Adipocyte (in vitro differentiated cells): Measurements from ENCODE around the gene ZNF653.
"Not testable (repeated sequence)": the region's sequence is repeated elsewhere in the genome, so short reads cannot be mapped to it uniquely, and the experiment has no call there.

Experiments
- DNase-seq: peaks from one replicate; pipeline ENCODE4 v3.0.0-alpha.2; 2015; ENCODE audit warnings: low read depth
- H3K27me3 ChIP-seq: replicated peaks from 2 replicates; pipeline ENCODE4 v1.7.0; 2013; ENCODE audit warnings: mild to moderate bottlenecking, low read length, moderate library complexity; ENCODE audit not compliant: control insufficient read depth, insufficient read depth
- H3K36me3 ChIP-seq: 2 replicates; pipeline ENCODE4 v1.7.0; 2013; ENCODE audit warnings: low read length, mild to moderate bottlenecking, moderate library complexity; ENCODE audit not compliant: control insufficient read depth, insufficient read depth, severe bottlenecking
- H3K4me1 ChIP-seq: 2 replicates; pipeline ENCODE4 v1.7.0; 2013; ENCODE audit warnings: mild to moderate bottlenecking, low read length, moderate library complexity; ENCODE audit not compliant: control insufficient read depth, insufficient read depth
- H3K4me3 ChIP-seq: 2 replicates; pipeline ENCODE4 v1.7.0; 2013; ENCODE audit warnings: mild to moderate bottlenecking, low read length, moderate library complexity
- H3K9ac ChIP-seq: 2 replicates; pipeline ENCODE4 v1.7.0; 2013; ENCODE audit warnings: mild to moderate bottlenecking, low read length, moderate library complexity
- H3K9me3 ChIP-seq: 2 replicates; pipeline ENCODE4 v1.7.0; 2013; ENCODE audit warnings: mild to moderate bottlenecking, low read length, moderate library complexity; ENCODE audit not compliant: control insufficient read depth

The ZNF653 gene

DNA sequence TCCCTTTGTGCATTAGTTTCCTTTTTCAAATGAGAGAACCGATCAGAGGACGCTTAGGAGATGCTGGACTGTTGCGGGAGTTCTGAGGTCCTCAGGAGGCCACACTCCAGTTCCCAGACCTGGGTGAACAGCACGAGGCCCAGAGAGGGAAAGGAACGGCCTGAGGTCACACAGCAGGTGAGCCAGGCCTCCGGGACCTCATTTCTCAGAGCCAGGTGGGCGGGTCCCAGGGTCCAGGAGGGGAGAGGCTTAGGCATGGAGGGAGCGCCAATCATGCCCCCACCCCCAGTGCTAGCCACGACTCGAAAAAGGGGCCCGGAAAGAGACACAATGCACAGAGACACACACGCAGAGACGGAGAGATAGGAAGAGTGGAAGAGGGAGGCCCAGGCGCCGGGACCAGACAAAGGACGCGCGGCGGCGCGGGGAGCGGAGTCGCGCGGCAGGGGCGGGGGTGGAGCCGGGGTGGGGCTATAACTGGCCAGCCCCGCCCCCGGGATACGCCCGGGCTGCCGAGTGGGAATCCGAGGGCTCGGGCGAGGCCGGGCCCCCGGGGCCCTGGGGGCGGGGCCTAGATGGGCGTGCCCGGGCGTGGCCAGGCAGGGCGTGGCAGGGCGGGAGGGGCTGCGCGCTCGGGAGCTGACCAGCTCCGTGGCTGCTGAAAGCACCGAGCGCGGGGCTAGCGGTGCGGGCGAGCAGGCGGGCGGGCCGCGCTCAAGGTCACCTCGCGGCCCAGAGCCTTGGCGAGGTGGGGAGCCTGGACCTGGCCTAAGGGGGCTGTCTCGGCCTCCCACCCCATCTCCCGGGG lies 26.3 kb downstream of the ZNF653 start:
- peaks cover 17% of the 10 kb centered on the region for H3K27me3 ChIP-seq
- H3K36me3 ChIP-seq = no peaks in the 10 kb centered on the region
- DNase-seq = peak; percentile 28
- no peaks in the 10 kb centered on the region for H3K9me3 ChIP-seq
- no peak overlapping the region for H3K4me3 ChIP-seq
- H3K9ac ChIP-seq = no peak overlapping the region
- H3K4me1 ChIP-seq = peaks cover 7% of the 10 kb centered on the region

DNA sequence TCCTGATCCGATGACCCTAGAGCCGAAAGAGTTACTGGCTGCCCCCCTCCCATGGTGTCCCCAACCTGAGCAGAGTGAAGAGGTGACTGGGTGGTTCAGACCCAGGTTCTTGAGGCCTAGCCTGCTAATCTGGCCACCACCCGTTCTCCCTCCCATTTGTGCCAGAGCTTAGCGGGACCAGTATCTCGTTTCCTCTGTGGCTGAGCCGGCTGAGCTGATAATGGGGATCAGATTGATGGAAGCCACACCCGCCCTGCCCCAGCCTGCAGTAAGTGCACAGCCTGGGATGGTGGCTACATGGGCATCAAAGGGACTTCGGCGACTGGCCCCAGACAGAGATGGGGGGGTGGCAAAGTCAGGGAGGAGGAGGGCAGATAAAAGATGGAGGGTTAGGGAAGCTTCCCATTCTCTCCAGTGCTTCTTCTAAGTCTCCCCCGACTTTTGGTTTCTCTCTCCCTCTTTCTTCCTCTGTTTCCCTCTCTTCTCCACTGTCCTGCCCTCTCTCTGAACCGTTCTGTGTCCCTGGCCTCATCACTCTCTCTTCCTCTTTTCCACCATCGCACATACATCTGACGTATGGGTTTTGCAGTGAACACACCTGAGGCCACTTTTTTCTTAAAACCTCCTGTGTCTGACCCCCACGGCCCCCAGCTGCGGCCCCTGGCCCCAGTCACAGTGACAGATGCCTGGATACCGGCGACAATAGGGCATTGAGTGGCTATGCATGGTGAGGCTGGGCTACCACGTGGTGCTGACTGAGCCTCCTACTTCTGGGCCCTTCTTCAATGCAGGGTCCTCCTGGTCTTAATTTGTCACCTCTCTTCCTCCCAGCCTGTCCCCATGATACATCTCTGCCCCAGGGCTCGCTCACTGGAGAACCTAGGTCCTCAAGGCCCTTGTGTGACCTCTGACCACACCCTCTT lies 27.2 kb downstream of the ZNF653 start:
- Histone ChIP-seq H3K4me3 (no peak overlapping the region), H3K9ac (no peak overlapping the region), H3K27me3 (peaks cover 17% of the 10 kb centered on the region), H3K36me3 (no peaks in the 10 kb centered on the region), H3K9me3 (no peaks in the 10 kb centered on the region), H3K4me1 (peaks cover 7% of the 10 kb centered on the region)
- no peak for DNase-seq

DNA sequence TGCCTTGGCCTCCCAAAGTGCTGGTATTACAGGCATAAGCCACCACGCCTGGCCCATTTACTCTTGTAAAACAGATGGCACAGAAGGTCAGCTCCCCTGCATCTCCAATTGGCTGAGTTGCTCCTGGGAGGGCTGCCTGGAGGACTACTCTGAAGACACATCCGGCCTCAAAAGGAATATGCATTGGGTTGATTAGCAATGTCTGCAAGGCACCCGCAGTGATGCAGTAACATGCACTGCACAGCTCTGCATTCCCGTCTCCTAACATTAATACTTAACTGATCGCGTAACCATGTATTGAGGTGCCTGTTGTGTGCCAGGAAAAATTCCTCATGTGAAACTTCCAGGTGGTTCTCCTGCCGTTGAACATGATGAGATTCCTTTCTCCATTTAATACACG lies 29.8 kb downstream of the ZNF653 start:
- H3K9me3 ChIP-seq = no peaks in the 10 kb centered on the region
- H3K4me1 ChIP-seq = no peaks in the 10 kb centered on the region
- no peaks in the 10 kb centered on the region for H3K36me3 ChIP-seq
- H3K4me3 ChIP-seq = no peak overlapping the region
- peaks cover 12% of the 10 kb centered on the region for H3K27me3 ChIP-seq
- DNase-seq = no peak
- no peak overlapping the region for H3K9ac ChIP-seq

DNA sequence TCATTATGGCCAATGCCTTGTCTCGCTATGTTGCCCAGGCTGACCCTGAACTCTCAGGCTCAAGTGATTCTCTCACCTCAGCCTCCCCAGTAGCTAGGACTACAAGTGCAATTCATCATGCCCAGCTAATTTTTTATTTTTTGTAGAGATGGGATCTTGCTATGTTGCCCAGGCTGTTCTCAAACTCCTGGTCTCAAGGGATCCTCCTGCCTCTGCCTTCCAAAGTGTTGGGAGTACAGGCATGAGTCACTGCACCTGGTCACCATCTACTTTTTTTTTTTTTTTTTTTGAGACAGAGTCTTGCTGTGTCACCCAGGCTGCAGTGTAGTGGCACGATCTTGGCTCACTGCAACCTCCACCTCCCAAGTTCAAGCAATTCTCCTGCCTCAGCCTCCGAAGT lies 30.3 kb downstream of the ZNF653 start:
- not testable (repeated sequence) for H3K4me3 ChIP-seq, H3K9me3 ChIP-seq, H3K4me1 ChIP-seq, H3K9ac ChIP-seq, DNase-seq, H3K36me3 ChIP-seq
- H3K27me3 ChIP-seq = peaks cover 12% of the 10 kb centered on the region

DNA sequence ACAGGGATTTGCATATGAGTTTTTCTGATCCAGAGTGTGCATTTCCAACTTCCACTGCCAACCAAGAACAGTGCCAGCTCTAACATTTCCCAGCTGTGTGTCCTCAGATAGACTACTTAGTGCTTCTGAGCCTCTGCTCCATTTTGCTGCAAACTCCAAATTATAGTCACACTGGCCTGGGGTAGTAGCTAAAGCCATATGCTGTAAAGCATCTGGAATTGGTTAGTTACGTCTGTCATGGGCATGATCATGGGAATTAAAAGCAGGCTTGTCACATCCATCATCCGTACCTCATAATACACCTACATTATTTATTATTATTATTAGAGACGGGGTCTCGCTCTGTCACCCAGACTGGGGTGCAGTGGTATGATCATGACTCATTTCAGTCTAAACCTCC lies 31.9 kb downstream of the ZNF653 start:
- H3K27me3 ChIP-seq = peaks cover 7% of the 10 kb centered on the region
- no peak for DNase-seq
- H3K9ac ChIP-seq = no peak overlapping the region
- no peak overlapping the region for H3K4me3 ChIP-seq
- H3K36me3 ChIP-seq = no peaks in the 10 kb centered on the region
- H3K9me3 ChIP-seq = no peaks in the 10 kb centered on the region
- no peaks in the 10 kb centered on the region for H3K4me1 ChIP-seq

DNA sequence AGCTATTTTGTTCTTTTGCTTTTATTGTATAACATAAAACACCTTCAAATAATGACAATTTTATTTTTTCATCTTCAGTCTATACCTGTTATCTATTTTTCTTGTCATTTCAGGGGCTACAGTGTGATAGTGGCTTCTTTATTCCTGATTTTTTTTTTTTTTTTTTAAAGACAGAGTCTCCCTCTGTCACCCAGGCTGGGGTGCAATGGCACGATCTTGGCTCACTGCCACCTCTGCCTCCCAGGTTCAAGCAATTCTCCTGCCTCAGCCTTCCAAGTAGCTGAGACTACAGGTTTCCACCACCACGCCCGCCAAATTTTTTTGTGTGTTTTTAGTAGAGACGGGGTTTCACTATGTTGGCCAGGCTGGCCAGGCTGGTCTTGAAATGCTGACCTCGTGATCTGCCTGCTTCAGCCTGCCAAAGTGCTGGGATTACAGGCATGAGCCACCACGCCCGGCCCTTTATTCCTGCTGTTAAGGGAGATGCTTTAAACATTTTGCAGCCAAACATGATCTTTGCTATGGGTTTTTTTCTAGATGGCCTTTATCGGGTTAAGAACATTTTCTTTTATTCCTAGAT lies 37.3 kb downstream of the ZNF653 start:
- not testable (repeated sequence) for H3K9me3 ChIP-seq, H3K4me1 ChIP-seq, H3K4me3 ChIP-seq, H3K9ac ChIP-seq, DNase-seq, H3K36me3 ChIP-seq, H3K27me3 ChIP-seq

DNA sequence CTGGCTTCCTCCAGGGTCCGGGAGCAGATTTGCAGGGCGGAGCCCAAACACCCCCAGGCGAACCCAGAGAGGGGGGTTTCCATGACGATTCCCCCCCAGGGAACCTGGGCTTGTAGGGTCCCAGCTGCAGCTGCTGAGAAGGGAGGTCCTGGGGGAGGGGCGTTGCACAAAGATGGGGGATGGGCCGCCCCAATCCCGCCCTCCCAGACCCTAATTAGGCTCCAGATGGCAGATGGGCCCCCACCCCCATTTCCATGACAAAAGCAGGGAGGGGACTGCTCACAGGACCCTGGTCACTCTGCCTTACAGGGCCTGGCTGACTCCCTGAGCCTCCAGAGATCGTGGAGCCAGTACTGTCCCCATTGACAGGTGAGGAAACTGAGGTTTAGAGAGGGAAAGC lies 40.0 kb downstream of the ZNF653 start:
- DNase-seq = no peak
- Histone ChIP-seq H3K36me3 (no peaks in the 10 kb centered on the region), H3K9me3 (no peaks in the 10 kb centered on the region), H3K4me3 (no peak overlapping the region), H3K27me3 (peaks cover under 1% of the 10 kb centered on the region), H3K4me1 (no peaks in the 10 kb centered on the region), H3K9ac (no peak overlapping the region)

DNA sequence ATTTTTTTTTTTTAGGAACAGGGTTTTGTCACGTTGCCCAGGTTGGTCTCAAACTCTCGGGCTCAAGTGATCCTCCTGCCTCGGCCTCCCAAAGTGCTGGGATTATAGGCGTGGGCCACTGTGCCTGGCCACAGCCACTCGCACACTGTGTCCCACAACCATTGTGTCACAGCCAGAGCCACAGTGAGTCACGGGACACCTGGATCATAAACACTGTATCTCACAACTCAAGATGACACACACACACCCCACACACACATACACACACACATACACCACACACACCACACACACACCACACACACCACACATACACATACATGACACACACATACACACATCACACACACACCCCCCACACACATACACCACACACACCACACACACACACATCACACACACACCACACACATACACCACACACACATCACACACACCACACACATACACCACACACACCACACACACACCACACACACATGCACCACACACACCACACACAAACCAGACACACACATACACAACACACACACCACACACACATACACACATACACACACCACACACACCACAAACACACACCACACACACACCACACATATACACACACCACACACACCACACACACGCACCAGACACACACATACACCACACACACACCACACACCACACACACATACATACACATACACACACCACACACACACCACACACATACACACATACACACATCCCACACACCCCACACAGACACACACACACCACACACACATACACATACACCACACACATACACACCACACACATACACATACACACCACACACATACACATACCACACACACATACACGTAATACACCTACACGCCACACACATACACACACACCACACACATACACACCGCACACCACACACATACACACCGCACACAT lies 41.0 kb downstream of the ZNF653 start:
- Histone ChIP-seq H3K9me3 (no peaks in the 10 kb centered on the region), H3K4me1 (no peaks in the 10 kb centered on the region), H3K4me3 (no peak overlapping the region), H3K36me3 (no peaks in the 10 kb centered on the region), H3K27me3 (peaks cover 9% of the 10 kb centered on the region), H3K9ac (no peak overlapping the region)
- DNase-seq = no peak

DNA sequence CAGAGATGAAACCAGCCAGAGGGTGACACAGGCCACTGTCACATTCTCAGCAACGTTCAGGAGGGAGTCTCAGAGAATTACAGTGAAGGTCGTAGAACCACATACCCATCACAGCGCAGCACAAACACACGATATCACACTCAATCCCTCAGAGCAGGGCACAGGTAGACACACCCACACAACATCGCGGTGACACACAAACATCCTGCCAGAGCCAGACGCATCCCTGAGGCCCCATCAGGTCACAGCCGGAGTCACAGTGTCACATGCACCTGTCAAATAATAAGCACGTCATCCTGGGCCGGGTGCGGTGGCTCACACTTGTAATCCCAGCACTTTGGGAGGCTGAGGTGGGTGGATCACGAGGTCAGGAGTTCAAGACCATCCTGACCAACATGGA lies 42.2 kb downstream of the ZNF653 start:
- Histone ChIP-seq H3K9me3 (no peaks in the 10 kb centered on the region), H3K9ac (no peak overlapping the region), H3K36me3 (no peaks in the 10 kb centered on the region), H3K4me3 (no peak overlapping the region), H3K4me1 (no peaks in the 10 kb centered on the region), H3K27me3 (peaks cover 14% of the 10 kb centered on the region)
- no peak for DNase-seq

DNA sequence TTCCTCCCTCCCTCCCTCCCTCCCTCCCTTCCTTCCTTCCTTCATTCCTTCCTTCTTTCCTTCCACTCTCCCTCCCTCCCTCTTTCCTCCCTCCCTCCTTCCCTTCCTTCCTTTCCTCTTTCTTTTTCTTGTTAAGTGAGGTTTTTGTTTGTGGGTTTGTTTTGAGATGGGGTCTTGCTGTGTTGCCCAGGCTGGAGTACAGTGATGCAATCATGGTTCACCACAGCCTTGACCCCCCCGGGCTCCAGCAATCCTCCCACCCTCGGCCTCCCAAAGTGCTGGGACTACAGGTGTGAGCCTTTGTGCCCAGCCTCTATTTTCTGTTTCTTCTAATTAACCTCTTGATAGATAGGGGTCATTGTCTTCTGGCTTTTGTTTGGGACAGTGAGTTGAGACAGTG lies 44.2 kb downstream of the ZNF653 start:
- H3K36me3 ChIP-seq = no peaks in the 10 kb centered on the region
- no peaks in the 10 kb centered on the region for H3K9me3 ChIP-seq
- no peak for DNase-seq
- H3K27me3 ChIP-seq = peaks cover 27% of the 10 kb centered on the region
- no peak overlapping the region for H3K9ac ChIP-seq
- H3K4me3 ChIP-seq = no peak overlapping the region
- no peaks in the 10 kb centered on the region for H3K4me1 ChIP-seq
